C4-2B (cell line): ENCODE measurements around the gene RIN3.

Experiments
- H3K27ac ChIP-seq: fragments of 450-650 bp; 2 replicates; pipeline ENCODE4 v1.5.1; 2017
- ZFX ChIP-seq: fragments of 450-650 bp; IDR thresholded peaks from 2 replicates; pipeline ENCODE4 v1.6.1; 2017
- TF ChIP-seq, protein P1 (sequence below): fragments of 450-650 bp; conservative IDR thresholded peaks from 2 replicates; pipeline ENCODE4 v1.5.1; 2017; ENCODE audit warnings: mild to moderate bottlenecking

Gene RIN3

DNA sequence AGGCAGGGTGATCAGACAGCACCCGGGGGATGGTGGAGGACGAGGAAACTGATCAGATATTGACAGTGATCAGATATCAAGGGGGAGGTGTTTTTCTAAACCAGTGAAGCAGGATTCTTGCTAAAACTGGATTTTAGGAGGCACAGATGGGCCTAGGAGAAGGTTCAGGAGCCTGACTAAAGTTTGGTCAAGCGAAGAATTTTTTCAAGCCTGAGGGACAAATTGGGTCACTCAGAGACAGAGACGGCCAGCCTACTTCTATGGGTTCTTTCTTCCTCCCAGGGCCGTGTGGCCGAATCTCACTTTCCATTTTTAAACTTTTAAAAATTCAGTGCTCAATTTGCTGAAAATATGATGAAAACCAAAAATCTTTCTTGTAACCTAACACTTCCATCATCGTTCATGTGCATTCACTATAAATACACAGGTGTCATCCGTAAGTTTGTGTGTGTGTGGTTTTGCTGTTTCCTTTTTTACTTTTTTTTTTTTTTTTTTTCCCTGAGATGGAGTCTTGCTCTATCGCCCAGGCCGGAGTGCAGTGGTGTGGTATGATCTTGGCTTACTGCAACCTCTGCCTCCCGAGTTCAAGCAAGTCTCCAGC, 68.5 kb downstream of the RIN3 start:
- TF ChIP-seq, protein P1, sequence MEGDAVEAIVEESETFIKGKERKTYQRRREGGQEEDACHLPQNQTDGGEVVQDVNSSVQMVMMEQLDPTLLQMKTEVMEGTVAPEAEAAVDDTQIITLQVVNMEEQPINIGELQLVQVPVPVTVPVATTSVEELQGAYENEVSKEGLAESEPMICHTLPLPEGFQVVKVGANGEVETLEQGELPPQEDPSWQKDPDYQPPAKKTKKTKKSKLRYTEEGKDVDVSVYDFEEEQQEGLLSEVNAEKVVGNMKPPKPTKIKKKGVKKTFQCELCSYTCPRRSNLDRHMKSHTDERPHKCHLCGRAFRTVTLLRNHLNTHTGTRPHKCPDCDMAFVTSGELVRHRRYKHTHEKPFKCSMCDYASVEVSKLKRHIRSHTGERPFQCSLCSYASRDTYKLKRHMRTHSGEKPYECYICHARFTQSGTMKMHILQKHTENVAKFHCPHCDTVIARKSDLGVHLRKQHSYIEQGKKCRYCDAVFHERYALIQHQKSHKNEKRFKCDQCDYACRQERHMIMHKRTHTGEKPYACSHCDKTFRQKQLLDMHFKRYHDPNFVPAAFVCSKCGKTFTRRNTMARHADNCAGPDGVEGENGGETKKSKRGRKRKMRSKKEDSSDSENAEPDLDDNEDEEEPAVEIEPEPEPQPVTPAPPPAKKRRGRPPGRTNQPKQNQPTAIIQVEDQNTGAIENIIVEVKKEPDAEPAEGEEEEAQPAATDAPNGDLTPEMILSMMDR = no peak
- TF ChIP-seq ZFX = no peak
- no peak overlapping the region for H3K27ac ChIP-seq

DNA sequence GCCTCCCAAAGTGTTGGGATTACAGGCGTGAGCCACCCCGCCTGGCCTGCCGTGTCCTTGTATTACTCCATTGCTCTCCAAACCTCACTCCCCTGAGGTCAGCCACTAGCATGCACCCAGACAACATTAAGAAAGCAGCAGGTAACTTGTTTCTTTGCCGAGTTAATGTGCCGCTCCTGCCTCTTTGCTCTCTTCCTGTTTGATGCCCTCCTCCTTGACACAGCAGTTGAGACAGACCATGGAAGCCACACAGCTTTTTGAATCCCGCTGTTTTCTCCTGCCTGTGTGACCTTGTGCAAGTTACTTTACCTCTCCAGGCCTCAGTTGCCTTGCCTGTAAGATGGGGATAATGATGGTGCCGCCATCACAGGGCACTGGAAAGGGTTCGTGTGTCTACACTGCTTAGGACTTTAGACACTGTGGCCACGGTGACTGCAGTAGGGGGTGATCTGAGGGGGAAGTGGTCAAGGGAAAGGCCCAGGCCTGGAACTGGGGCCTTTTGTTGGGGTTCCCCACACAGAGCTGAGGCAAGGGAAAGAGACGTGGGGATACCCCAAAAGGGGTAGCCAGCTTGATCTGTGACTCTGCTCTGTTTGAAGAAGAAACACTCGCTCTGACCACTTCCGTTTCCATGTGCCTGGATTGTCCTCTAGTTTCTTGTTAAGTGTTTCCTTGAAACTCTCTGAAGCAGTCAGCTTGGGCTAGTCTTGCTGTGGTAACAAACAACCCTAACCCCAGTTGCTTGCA, 69.3 kb downstream of the RIN3 start:
- TF ChIP-seq, protein P1 = no peak
- TF ChIP-seq ZFX = no peak
- H3K27ac ChIP-seq = no peak overlapping the region

DNA sequence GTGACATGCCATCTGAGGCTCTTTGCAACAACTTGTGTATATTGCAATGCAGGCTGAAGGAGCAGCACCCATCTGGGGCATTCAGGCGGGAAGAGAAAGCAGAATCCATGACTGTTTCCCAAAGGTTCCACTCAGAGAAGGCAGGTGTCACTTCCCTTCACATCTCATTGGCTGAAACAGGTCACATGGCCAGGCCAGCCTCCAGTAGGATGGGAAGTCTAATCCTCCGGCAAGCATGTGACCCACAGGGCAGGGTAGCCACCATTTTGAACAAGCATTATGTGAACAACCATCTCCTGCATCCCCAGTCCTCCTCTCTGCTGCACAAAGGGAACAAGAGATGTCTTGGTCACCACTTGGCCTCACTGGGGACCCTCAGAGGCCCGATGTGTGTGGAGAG, 70.6 kb downstream of the RIN3 start:
- H3K27ac ChIP-seq = no peak overlapping the region
- TF ChIP-seq, protein P1 = no peak
- no peak for TF ChIP-seq ZFX

DNA sequence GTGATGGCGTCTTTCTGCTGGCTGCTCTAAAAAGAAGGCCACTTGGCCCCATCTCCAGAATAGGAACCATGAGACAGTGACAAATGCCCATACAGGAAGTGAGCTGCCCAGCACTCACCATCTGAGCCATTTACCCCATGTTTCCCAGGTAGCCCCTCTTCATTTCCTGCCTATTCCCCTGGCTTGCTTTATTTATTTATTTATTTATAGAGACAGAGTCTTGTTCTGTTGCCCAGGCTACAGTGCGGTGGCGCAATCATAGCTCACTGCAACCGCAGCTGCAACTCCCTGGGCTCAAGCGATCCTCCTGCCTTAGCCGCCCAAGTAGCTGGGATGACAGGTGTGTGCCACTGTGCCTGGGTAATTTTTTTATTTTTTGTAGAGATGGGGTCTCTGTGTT, 71.2 kb downstream of the RIN3 start:
- H3K27ac ChIP-seq = no peak overlapping the region
- no peak for TF ChIP-seq ZFX

DNA sequence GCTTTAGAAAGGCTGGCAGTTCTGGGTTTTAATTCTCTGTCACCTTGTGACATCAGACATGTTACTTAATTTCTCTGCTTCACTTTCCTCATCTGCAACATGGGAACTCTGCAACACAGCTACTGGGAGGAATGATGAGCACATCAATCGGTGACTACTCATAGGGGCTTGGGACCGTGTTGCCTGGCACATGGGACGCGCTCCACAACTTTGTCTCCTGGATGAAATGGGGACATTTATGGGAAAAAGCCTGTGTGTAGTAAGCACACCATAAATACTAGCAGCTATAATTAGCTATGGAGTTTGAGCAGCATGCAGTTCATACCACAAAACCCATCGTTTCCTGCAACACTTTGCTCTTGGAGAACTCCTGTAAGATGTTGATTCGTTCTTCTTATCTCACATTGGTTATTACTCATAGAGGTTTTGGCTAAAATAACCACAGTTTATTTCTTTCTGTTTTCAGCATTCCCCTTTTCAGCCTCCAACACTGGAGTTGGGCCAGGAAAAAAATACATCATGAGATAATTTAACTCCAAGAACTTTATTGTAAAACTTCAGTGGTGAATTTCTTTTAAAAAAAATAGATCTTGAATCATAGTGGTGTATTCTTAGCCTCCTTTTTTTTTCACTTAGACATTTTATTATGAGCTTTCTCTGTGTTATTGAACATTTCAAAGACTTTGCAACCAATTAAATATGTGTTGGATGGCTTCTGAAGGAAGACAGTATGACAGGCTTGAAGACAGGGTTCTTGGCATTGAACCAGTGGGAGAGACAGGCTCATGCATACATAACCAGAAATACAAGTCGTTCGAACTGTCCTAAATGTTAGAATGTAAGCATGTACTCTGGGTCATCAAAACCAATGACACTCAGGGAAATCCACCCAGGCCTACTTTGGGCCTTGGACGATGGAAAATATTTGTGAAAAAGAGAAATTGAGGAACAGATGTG, 72.7 kb downstream of the RIN3 start:
- H3K27ac ChIP-seq = peak overlapping the region; percentile 6; the same call in 1 of the 2 replicates

DNA sequence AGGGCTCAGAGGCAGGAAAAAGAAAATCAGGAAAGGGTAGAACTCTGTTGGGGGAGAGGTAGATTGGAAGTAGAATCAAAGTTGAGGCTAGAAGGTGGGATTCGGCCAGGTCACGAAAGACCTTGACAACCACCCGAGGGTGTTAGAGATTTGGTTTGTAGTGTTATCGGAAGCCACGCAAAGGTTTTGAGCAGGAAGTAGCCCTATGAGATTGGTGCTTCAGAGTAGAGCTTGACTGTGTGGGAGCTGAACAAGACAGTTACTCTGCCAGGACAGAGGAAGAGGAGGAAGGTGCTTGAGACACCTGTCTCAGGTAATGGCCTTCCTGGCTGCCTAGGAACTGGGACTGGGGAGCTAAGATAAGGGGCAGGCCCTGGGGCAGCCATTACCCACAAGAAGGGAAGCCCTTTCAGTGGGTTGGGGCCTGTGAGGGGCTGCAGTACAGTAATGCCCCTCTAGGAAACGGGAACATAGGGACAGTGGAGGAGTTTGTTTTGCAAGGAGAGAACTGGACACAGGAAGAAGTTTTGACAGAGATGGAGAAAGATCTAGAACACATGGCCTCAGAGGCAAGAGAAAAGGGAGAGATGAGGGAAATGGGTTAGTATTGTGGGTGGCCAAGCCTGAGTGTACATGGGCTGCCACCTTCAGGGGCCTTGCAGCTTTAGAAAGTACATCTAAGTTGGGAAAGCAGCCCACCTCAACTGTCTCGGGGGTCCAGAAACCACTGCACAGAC, 73.5 kb downstream of the RIN3 start:
- peak overlapping the region; percentile 6; the same call in 1 of the 2 replicates for H3K27ac ChIP-seq
- TF ChIP-seq, protein P1 = no peak
- no peak for TF ChIP-seq ZFX

More for the DNA sequence above, 72.7 kb downstream of the RIN3 start:
- TF ChIP-seq, protein P1 = no peak
- no peak for TF ChIP-seq ZFX

DNA sequence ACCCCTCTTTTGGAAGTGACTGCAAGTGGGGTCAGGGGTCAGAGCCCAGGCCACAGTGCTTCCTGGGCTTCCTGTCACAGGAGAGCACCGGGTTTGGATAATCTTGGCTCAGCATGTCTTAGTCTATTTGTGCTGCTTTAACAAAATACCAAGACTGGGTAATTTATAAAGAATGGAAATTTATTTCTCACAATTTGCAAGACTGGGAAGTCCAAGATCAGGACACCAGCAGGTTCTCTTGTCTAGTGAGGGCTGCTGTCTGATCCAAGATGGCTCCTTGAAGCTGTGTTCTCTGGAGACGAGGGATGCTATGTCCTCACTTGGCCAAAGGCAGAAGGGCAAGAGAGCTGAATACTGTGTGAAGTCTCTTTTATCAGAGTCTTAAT, 74.1 kb downstream of the RIN3 start:
- no peak for TF ChIP-seq ZFX
- TF ChIP-seq, protein P1 = no peak
- H3K27ac ChIP-seq = no peak overlapping the region
